ENCODE measurements around the gene CERS6. TPM values are rescaled to one million over a fixed set of nuclear protein-coding genes. Genes with fewer than 3 reads are reported as not detected.

CERS6 gene
- total and polyA plus RNA-seq, 4 donors = 4.2 to 20.4 (median 10.1) TPM

GRCh38 chr2:168453404-168453803, 2.7 kb upstream of the CERS6 start:
- Histone ChIP-seq H3K27ac (ENCODE audit: low read depth in 1 of 2, low read length in 2 of 2) (no peak overlapping the region), H3K36me3 (ENCODE audit: control insufficient read depth in 4 of 4, insufficient read depth in 3 of 4, low read depth in 1 of 4, low read length in 3 of 4) (no peaks in the 10 kb centered on the region), H3K9me3 (ENCODE audit: control insufficient read depth in 4 of 4, low read length in 3 of 4) (no peaks in the 10 kb centered on the region), H3K9ac (ENCODE audit: low read depth in 1 of 2, low read length in 2 of 2) (no peak overlapping the region), H3K27me3 (ENCODE audit: control insufficient read depth in 4 of 4, insufficient read depth in 4 of 4, low read length in 3 of 4) (no peaks in the 10 kb centered on the region), H3K4me3 (ENCODE audit: low read depth in 1 of 3, low read length in 3 of 3) (no peak overlapping the region), H3K4me1 (ENCODE audit: control insufficient read depth in 4 of 4, insufficient read depth in 4 of 4, low read length in 3 of 4) (peaks cover 0 to 23% (median 13%) of the 10 kb centered on the region in 4 donors)
- no peak for DNase-seq (ENCODE audit: low spot score)
- 93% methylated on average over 3 of the region's 3 CpGs for WGBS
- TF ChIP-seq YY1 (IDR thresholded peaks at IDR 0.05) = no peak
- no peak for TF ChIP-seq JUND (IDR thresholded peaks at IDR 0.05)
- TF ChIP-seq CTCF (IDR thresholded peaks at IDR 0.05; ENCODE audit: low read depth, low read length, missing input control) = no peak
- TF ChIP-seq ZBTB33 (IDR thresholded peaks at IDR 0.05) = no peak
- TF ChIP-seq FOXA2 (IDR thresholded peaks at IDR 0.05) = no peak
- TF ChIP-seq HNF4G (IDR thresholded peaks at IDR 0.05) = no peak
- TF ChIP-seq TAF1 (conservative IDR thresholded peaks at IDR 0.05) = no peak
- TF ChIP-seq ATF3 (IDR thresholded peaks at IDR 0.05) = no peak
- no peak for TF ChIP-seq NR2F2 (IDR thresholded peaks at IDR 0.05)
- TF ChIP-seq HNF4A (conservative IDR thresholded peaks at IDR 0.05) = no peak
- TF ChIP-seq EGR1 (IDR thresholded peaks at IDR 0.05; ENCODE audit: low read depth in 2 of 2) = no peak
- TF ChIP-seq, protein P1, sequence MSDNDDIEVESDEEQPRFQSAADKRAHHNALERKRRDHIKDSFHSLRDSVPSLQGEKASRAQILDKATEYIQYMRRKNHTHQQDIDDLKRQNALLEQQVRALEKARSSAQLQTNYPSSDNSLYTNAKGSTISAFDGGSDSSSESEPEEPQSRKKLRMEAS (IDR thresholded peaks at IDR 0.05) = no peak
- TF ChIP-seq RXRA (IDR thresholded peaks at IDR 0.05) = no peak
- no peak for TF ChIP-seq SP1 (IDR thresholded peaks at IDR 0.05)
- no peak for TF ChIP-seq RAD21 (IDR thresholded peaks at IDR 0.05)
- no peak for TF ChIP-seq FOXA1 (IDR thresholded peaks at IDR 0.05)
- no peak for TF ChIP-seq REST (IDR thresholded peaks at IDR 0.05)
- TF ChIP-seq GABPA (IDR thresholded peaks at IDR 0.05 in 1 of 2, conservative IDR thresholded peaks at IDR 0.05 in 1 of 2) = no peak

Data from liver (tissue), 9 donors.